GM18498 (cell line): ENCODE results near the gene ARMH3.

Experiments used
- ATAC-seq: cut with Tn5 transposase; IDR thresholded peaks from one replicate; pipeline ENCODE4 v1.9.1; 2021; ENCODE audit warnings: mild to moderate bottlenecking, moderate library complexity; ENCODE audit not compliant: unreplicated experiment

ARMH3 gene

GRCh38 chr10:101950213-101950612, 105.8 kb downstream of the ARMH3 start:
- no peak for ATAC-seq

DNA sequence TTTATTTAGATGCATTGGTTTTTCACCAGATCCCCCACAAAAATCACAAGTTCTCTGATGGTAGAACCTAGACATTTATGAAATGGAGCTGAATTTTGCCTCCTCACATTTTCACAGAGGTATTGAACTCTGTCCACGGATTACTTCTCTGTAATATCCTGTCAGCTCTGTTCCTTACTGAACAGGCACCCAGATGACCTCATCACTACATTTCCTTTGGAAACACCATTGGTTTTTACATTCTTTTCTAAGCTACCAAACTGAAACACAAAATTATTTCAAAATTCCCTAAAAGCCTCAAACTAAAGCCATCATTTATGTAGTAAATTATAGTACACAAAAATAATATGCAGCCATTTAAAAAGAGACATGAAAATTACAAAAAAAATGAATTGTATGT, 114.1 kb downstream of the ARMH3 start:
- no peak for ATAC-seq

- no peak for ATAC-seq
These were observed 115.1 kb downstream of the ARMH3 start for GRCh38 chr10:101940916-101941315.

GRCh38 chr10:101939729-101940128, 116.2 kb downstream of the ARMH3 start:
- no peak for ATAC-seq

- no peak for ATAC-seq
These were observed 116.8 kb downstream of the ARMH3 start for GRCh38 chr10:101939008-101939648.

GRCh38 chr10:101938305-101939007, 117.5 kb downstream of the ARMH3 start:
- ATAC-seq: no peak

- ATAC-seq: no peak
These were observed 120.5 kb downstream of the ARMH3 start for GRCh38 chr10:101935431-101935830.

- ATAC-seq: no peak
These were observed 121.2 kb downstream of the ARMH3 start for GRCh38 chr10:101934686-101935305.

- no peak for ATAC-seq
These were observed 122.0 kb downstream of the ARMH3 start for GRCh38 chr10:101933976-101934375.

GRCh38 chr10:101932183-101932582, 123.8 kb downstream of the ARMH3 start:
- ATAC-seq: no peak

DNA sequence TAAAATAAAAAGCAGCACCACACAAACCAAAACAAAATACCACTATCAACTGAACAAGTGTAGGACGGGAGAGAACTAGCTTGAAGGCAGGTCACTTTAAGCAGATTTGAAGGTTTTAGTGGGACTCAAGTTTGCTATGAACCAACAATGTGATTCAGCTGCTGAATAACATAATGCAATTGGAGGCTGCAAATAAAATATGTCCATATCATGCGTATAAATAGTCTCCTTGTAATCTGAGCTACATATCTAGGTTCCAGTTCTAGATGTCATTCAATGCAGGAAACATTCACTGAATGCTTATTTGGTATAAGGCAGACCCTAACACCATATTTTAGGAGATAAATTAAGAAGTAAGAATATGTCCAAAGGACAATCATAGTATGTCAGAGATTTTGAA, 130.9 kb downstream of the ARMH3 start:
- ATAC-seq: no peak

DNA sequence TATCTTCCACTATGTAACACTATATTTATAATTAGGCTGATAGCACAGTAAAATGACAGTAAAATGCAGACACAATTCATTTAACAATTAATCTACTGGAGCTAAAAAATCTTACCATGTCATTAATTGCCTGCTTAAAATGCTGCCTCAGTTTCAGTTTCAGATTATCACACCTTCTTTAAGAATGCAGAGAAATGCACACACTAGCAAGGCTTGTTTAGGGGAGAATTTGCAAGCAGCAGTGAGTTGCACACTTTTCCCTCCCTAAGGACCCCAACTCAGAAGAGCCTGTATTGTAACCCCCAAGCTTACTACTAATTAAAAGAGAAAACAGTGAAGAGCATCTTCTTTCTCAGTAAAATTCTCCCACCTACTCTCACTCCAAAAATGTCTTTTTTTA, 132.7 kb downstream of the ARMH3 start:
- no peak for ATAC-seq

- ATAC-seq: no peak
These were observed 133.1 kb downstream of the ARMH3 start for GRCh38 chr10:101922846-101923245.

DNA sequence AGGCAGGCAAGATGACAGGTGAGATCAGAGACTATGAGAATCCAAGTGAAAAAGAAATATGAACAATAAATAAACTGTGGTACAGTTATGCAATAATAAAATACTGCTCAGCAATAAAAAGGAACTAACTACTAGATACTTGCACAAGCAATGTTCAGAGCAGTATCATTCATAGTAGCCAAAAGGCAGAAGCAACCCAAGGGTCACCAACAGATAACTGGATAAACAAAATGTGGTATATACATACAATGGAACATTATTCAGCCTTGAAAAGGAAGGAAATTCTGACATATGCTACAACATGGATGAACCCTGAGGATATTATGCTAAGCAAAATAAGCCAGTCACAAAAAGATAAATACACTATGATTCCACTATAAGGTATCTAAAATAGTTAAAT, 135.4 kb downstream of the ARMH3 start:
- no peak for ATAC-seq

DNA sequence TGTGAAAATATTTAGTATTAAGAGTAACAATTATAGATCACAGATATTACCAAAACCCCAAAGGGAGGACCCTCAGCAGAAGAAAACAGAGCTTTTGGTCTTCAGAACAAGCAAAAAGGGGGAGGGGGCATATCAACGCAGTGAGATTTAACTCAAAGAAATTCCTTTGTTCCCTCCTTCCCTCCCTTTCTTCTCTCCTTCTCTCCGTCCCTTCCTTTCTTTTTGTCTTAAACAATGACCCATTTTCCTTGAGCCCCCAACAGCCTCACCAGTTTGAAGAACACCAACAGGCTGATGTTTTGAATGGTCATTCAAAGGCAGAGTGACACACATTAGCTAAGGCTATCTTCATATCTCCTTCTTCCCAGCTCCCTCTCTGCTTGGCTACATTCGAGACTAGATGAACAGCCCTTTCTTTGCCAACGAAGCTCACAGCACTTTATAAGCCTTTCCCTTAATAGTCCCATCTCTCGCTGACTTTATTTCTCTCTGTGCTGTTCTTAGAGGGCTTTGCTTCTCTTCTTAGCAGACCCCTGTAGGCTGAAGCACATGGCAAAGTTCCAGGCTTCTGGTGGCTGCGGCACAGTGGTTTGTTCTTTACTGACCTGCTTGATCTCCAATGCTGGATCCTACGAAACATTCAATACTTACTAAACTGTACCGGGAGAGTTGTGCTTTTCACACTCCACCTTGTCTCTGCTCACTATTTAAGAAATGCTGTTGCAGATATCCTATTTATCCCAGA, 136.8 kb downstream of the ARMH3 start:
- no peak for ATAC-seq

GRCh38 chr10:101912561-101913179, 143.3 kb downstream of the ARMH3 start:
- ATAC-seq: no peak

DNA sequence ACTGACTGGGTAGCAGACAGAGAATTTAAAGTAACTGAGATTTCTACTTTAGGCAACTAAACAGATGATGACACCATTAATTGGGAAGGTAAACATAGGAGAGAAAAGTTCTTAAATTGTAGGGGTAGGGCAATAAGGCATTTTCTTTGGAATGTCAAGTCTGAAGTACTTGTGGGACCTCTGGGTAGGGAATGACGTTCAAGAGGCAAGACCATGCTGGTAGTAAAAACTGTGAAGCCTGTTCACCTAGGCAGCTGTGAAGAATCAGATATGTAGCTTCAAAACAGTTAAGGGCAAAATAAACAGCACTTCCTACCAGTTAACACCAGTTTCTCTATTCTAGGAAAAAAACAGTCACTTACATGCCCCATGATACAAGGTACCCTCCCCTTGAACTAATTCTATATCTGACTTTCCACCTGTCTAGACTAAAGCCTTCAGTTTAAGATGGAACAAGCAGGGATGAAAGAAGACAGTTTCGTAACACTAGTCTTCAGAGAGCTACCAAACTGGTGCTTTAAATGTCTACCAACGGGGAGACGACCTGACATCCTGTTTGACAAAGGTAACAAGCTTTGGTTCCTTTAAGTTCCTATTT, 149.3 kb downstream of the ARMH3 start:
- ATAC-seq: no peak

DNA sequence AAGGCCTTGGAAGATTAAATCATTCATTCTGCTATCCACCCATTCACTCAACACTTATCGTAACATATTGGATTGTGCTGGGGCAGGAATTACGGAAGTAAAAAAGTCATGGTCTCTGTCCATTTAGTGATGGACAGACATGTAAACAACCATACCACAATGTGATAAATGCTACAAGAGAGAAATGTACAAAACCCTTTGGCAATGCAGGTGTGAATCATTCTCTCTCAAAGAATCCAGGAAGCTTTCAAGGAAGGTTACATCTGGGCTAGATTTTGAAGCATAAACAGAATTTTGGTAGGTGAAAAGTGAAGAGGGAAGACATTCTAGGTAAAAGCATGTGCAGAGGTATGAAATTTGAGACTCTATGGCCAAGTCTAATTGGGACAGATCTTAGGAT, 150.7 kb downstream of the ARMH3 start:
- ATAC-seq: no peak

DNA sequence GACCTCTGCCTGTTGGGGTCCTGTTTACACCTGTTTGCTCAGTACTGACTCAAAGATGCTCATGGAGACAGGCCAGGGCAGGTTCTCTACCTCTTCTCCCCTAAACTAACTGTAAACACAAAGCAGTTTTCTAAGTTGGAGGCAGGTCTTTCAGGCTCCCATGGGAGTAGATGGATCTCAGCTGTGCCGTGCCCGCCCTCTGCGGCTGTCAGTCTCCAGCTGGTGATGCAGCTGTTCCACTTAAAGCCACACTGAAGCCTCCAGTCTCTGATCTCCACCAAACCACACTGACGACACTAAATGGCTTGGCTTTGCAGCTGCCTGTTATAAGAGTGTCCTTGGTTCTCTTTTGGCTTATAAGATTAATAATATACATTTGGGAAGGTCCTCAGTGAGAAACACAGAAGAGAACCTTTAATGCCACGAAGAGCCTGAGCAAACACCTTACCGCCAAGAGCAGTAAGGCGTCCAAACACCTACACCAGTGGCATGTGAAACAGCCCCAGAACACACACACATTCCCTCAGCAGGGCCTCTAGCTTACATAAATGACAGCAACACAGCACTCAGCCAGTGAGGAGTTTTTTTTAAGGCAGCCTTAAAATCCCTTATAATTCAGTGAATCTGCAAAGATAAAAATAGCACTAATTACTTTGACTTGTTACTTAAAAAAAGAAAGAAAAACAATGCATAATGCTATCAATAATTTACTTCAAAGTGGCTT, 152.0 kb downstream of the ARMH3 start:
- peak; percentile 75 for ATAC-seq

DNA sequence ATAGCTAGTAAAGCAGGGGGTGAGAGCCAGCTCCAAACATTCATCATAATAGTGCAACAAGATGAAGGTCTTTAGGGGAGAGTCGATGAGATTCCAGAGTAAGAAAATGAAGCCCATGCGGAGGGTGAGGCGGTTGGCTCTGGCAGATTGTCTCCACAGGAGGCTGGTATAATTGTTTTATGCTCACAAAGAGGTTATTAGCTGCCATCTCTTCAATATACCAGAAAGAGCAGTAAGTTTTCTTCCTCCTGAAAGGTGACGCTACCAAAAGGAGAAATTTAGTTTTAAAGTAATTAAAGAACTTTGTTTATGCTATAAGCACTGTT, 153.2 kb downstream of the ARMH3 start:
- ATAC-seq: no peak
